A549 (cell line): Measurements from ENCODE around the gene IGIP.

Experiments
- CTCF ChIP-seq: fragments of >200 bp; sonication (Bioruptor Twin); formaldehyde crosslinking; IDR thresholded peaks from 3 replicates; pipeline ENCODE4 v1.5.1; 2016
- EP300 ChIP-seq, 2 experiments: fragments of >200 bp; sonication (Bioruptor Twin); formaldehyde crosslinking; IDR thresholded peaks; 2 replicates in 1 of 2; 3 replicates in 1 of 2; pipeline ENCODE4 v1.6.1; 2016 to 2017
- MAZ ChIP-seq: fragments of 150-350 bp; IDR thresholded peaks from 2 replicates; pipeline ENCODE4 v1.6.1; 2014; ENCODE audit warnings: antibody characterized with exemption, low read depth, low read length, borderline replicate concordance
- POLR2A ChIP-seq: IDR thresholded peaks from 2 replicates; pipeline ENCODE4 v1.6.1; 2012; ENCODE audit warnings: mild to moderate bottlenecking, low read length
- RAD21 ChIP-seq, 2 experiments: fragments of >200 bp in 1 of 2; sonication (Bioruptor Twin) in 1 of 2; formaldehyde crosslinking in 1 of 2; IDR thresholded peaks in 1 of 2; conservative IDR thresholded peaks in 1 of 2; 2 replicates in 1 of 2; 3 replicates in 1 of 2; pipeline ENCODE4 v1.6.1; 2012 to 2018; ENCODE audit warnings: inconsistent platforms in 1 of 2
- RNF2 ChIP-seq: fragments of 200-600 bp; sonication (generic); IDR thresholded peaks from 2 replicates; pipeline ENCODE4 v1.6.1; 2016; ENCODE audit warnings: low read depth, mild to moderate bottlenecking, antibody characterized with exemption, moderate library complexity, borderline replicate concordance
- ZSCAN20 ChIP-seq: fragments of 250-450 bp; sonication (Bioruptor Pico); IDR thresholded peaks from 2 replicates; pipeline ENCODE4 v1.8.0; 2022; ENCODE audit warnings: mild to moderate bottlenecking, moderate library complexity

DNA sequence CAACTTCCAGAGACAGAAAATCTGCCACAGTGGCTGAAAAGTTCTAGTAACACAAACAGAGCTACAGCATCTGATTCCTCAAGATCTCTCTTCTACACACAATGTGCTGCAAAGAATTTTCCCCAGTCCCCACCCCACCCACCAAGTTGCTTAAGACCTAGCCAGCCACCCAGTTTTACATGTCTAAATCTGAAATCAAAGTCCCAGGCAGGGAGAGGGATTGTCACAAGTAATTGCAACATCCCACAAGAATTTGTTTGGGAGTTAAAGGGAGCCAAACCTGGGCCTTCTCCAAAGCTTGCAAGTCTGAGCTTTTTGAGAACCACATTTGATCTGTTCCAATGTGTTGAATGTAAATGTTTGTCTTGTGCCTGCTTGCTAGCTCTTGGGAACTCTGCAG lies 15.5 kb downstream of the IGIP start:
- TF ChIP-seq MAZ, result no peak
- TF ChIP-seq RAD21 (conservative IDR thresholded peaks at IDR 0.05 in 1 of 2, IDR thresholded peaks at IDR 0.05 in 1 of 2), result no peak
- TF ChIP-seq CTCF, result no peak
- no peak for TF ChIP-seq ZSCAN20 (CRISPR knock-in tag)
- no peak for TF ChIP-seq POLR2A
- no peak for TF ChIP-seq EP300 (IDR thresholded peaks at IDR 0.05)
- TF ChIP-seq RNF2, result no peak
